ENCODE data around the gene FCMR.

Gene FCMR

DNA sequence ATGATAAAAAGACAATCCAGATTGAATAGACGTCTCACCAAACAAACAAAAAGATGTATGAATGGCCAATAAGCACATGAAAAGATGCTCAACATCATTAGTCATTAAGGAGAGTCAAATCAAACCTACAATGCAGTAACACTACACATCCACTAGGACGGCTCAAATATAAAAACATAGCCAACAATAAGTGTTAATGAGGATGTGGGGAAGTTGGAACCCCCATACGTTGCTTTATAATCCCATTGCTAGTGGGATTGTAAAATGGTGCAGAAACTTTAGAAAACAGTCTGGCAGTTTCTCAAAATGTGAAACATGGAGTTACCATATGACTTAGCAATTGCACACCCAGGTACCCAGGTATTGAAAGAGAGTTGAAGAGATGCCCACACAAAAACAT, 39.2 kb downstream of the FCMR start:
- Histone ChIP-seq H3K4me2 (ENCODE audit: low read length, poor library complexity, severe bottlenecking) (no peak overlapping the region), H4K8ac (ENCODE audit: low read length) (no peak overlapping the region), H3K9me3 (ENCODE audit: control insufficient read depth, low read length) (peaks cover 7% of the 10 kb centered on the region), H2BK5ac (ENCODE audit: low read depth, low read length, poor library complexity, severe bottlenecking) (no peak overlapping the region), H3K4ac (ENCODE audit: low read depth in 1 of 2, low read length in 2 of 2) (no peak overlapping the region), H2AK5ac (ENCODE audit: low read length, severe bottlenecking) (no peak overlapping the region), H3K79me1 (replicated peaks; ENCODE audit: low read length, poor library complexity, severe bottlenecking) (no peaks in the 10 kb centered on the region), H3K23ac (ENCODE audit: low read length in 2 of 2) (no peak overlapping the region), H3K9ac (ENCODE audit: low read length) (no peak overlapping the region), H3K36me3 (ENCODE audit: control insufficient read depth in 1 of 2, insufficient read depth in 2 of 2, low read depth in 1 of 2, low read length in 2 of 2) (no peaks in the 10 kb centered on the region), H2BK15ac (ENCODE audit: low read depth, poor library complexity, severe bottlenecking) (no peak overlapping the region), H3K27me3 (ENCODE audit: control insufficient read depth in 1 of 2, insufficient read depth in 1 of 2, low read length in 2 of 2) (peaks cover 0 to 18% of the 10 kb centered on the region in 2 experiments), H2AFZ (ENCODE audit: low read depth, low read length) (no peak overlapping the region), H3K14ac (ENCODE audit: low read length in 2 of 2) (no peak overlapping the region), H2BK12ac (ENCODE audit: low read length in 2 of 2) (no peak overlapping the region), H3K27ac (ENCODE audit: low read length, poor library complexity, severe bottlenecking) (no peak overlapping the region), H2BK120ac (ENCODE audit: low read depth, low read length) (no peak overlapping the region), H3K18ac (ENCODE audit: low read depth in 1 of 2, low read length in 2 of 2) (no peak overlapping the region), H3K4me3 (ENCODE audit: insufficient read depth in 1 of 2, low read depth in 1 of 2, low read length in 2 of 2) (no peak overlapping the region), H3K4me1 (ENCODE audit: control insufficient read depth, insufficient read depth, low read depth, low read length) (no peaks in the 10 kb centered on the region), H4K91ac (ENCODE audit: low read length) (no peak overlapping the region)
- no peak for DNase-seq
- 75% methylated on average over 2 of the region's 3 CpGs for WGBS

DNA sequence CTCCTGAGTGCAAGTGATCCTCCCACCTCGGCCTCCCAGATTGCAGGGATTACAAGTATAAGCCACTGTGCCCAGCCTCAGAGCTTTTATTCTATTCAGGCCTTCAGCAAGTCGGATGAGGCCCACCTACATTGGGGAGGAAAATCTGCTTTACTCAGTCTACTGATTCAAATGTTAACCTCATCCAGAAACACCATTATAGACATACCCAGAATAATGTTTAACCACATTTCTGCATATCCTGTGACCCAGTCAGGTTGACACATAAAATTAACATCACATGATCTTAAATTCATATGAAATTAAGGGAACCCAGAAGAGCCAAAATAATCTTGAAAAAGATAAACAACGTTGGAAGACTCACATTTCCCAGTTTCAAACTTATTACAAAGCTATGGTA, 41.4 kb downstream of the FCMR start:
- 63% methylated on average over 2 of the region's 3 CpGs for WGBS
- no peaks in the 10 kb centered on the region for H3K36me3 ChIP-seq (ENCODE audit: control insufficient read depth in 1 of 2, insufficient read depth in 2 of 2, low read depth in 1 of 2, low read length in 2 of 2)
- H3K14ac ChIP-seq (ENCODE audit: low read length in 2 of 2), result no peak overlapping the region
- H2AK5ac ChIP-seq (ENCODE audit: low read length, severe bottlenecking), result no peak overlapping the region
- H3K18ac ChIP-seq (ENCODE audit: low read depth in 1 of 2, low read length in 2 of 2), result no peak overlapping the region
- no peak overlapping the region for H2BK120ac ChIP-seq (ENCODE audit: low read depth, low read length)
- no peaks in the 10 kb centered on the region for H3K79me1 ChIP-seq (replicated peaks; ENCODE audit: low read length, poor library complexity, severe bottlenecking)
- no peak overlapping the region for H4K91ac ChIP-seq (ENCODE audit: low read length)
- no peak overlapping the region for H4K8ac ChIP-seq (ENCODE audit: low read length)
- no peak overlapping the region for H3K27ac ChIP-seq (ENCODE audit: low read length, poor library complexity, severe bottlenecking)
- DNase-seq, result no peak
- no peak overlapping the region for H2BK12ac ChIP-seq (ENCODE audit: low read length in 2 of 2)
- no peaks in the 10 kb centered on the region for H3K4me1 ChIP-seq (ENCODE audit: control insufficient read depth, insufficient read depth, low read depth, low read length)
- H3K4me2 ChIP-seq (ENCODE audit: low read length, poor library complexity, severe bottlenecking), result no peak overlapping the region
- no peak overlapping the region for H2BK15ac ChIP-seq (ENCODE audit: low read depth, poor library complexity, severe bottlenecking)
- H2AFZ ChIP-seq (ENCODE audit: low read depth, low read length), result no peak overlapping the region
- H3K27me3 ChIP-seq (ENCODE audit: control insufficient read depth in 1 of 2, insufficient read depth in 1 of 2, low read length in 2 of 2), result peaks cover 0 to 12% of the 10 kb centered on the region in 2 experiments
- H3K4ac ChIP-seq (ENCODE audit: low read depth in 1 of 2, low read length in 2 of 2), result no peak overlapping the region
- peaks cover 7% of the 10 kb centered on the region for H3K9me3 ChIP-seq (ENCODE audit: control insufficient read depth, low read length)
- no peak overlapping the region for H3K23ac ChIP-seq (ENCODE audit: low read length in 2 of 2)
- H2BK5ac ChIP-seq (ENCODE audit: low read depth, low read length, poor library complexity, severe bottlenecking), result no peak overlapping the region
- no peak overlapping the region for H3K9ac ChIP-seq (ENCODE audit: low read length)
- no peak overlapping the region for H3K4me3 ChIP-seq (ENCODE audit: insufficient read depth in 1 of 2, low read depth in 1 of 2, low read length in 2 of 2)

DNA sequence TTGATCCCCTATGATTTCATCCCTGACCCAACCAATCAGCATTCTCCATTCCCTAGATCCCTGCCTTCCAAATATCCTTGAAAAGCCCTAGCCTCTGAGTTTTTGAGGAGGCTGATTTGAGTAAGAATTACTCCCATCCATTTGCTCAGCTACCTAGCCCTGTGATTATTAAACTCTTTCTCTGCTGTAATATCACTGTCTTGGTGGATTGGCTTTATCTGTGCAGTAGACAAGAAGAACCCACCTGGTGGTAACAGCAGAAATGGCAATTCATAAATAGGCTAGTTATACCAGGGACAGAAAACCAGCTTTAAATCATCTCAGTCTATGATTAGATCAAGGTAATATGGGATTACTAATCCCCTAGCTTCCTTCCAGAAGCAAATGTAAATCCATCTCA, 43.3 kb downstream of the FCMR start:
- H3K9me3 ChIP-seq (ENCODE audit: control insufficient read depth, low read length), result peaks cover 7% of the 10 kb centered on the region
- no peak overlapping the region for H3K18ac ChIP-seq (ENCODE audit: low read depth in 1 of 2, low read length in 2 of 2)
- no peak overlapping the region for H3K9ac ChIP-seq (ENCODE audit: low read length)
- H3K4ac ChIP-seq (ENCODE audit: low read depth in 1 of 2, low read length in 2 of 2), result no peak overlapping the region
- H3K23ac ChIP-seq (ENCODE audit: low read length in 2 of 2), result no peak overlapping the region
- no peak overlapping the region for H3K4me3 ChIP-seq (ENCODE audit: insufficient read depth in 1 of 2, low read depth in 1 of 2, low read length in 2 of 2)
- H2AK5ac ChIP-seq (ENCODE audit: low read length, severe bottlenecking), result no peak overlapping the region
- H2BK12ac ChIP-seq (ENCODE audit: low read length in 2 of 2), result no peak overlapping the region
- H2AFZ ChIP-seq (ENCODE audit: low read depth, low read length), result no peak overlapping the region
- DNase-seq, result no peak
- no peak overlapping the region for H3K4me2 ChIP-seq (ENCODE audit: low read length, poor library complexity, severe bottlenecking)
- no peak overlapping the region for H2BK5ac ChIP-seq (ENCODE audit: low read depth, low read length, poor library complexity, severe bottlenecking)
- H4K91ac ChIP-seq (ENCODE audit: low read length), result no peak overlapping the region
- H3K14ac ChIP-seq (ENCODE audit: low read length in 2 of 2), result no peak overlapping the region
- H2BK15ac ChIP-seq (ENCODE audit: low read depth, poor library complexity, severe bottlenecking), result no peak overlapping the region
- H3K27ac ChIP-seq (ENCODE audit: low read length, poor library complexity, severe bottlenecking), result no peak overlapping the region
- no peak overlapping the region for H2BK120ac ChIP-seq (ENCODE audit: low read depth, low read length)
- no peaks in the 10 kb centered on the region for H3K4me1 ChIP-seq (ENCODE audit: control insufficient read depth, insufficient read depth, low read depth, low read length)
- H4K8ac ChIP-seq (ENCODE audit: low read length), result no peak overlapping the region
- H3K36me3 ChIP-seq (ENCODE audit: control insufficient read depth in 1 of 2, insufficient read depth in 2 of 2, low read depth in 1 of 2, low read length in 2 of 2), result no peaks in the 10 kb centered on the region
- H3K79me1 ChIP-seq (replicated peaks; ENCODE audit: low read length, poor library complexity, severe bottlenecking), result no peaks in the 10 kb centered on the region
- peaks cover 0 to 3% of the 10 kb centered on the region in 2 experiments for H3K27me3 ChIP-seq (ENCODE audit: control insufficient read depth in 1 of 2, insufficient read depth in 1 of 2, low read length in 2 of 2)

DNA sequence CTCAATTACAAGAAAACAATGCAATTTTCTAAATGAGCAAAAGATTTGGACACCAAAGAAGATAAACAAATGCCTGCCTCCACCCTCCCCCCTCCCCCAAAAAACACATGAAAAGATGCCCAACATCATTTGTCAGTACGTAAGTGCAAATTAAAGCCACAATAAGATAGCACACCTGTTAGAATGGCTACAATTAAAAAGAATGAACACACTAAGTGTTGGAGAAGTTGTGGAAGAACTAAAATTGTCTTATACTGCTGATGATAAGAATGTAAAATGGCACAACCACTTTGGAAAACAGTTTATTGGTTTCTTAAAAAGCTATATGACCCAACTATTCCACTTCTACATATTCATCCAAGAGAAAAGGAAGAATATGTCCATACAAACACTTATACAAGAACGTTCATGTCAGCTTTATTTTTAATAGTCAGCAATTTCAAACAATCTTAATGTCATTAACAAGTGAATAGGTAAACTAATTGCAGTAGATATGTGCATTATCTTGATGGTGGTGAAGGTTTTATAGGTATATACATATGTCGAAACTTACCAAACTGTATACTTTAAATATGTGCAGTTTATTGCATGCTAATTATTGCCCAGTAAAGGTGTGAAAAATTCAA, 45.9 kb downstream of the FCMR start:
- Histone ChIP-seq H2BK120ac (ENCODE audit: low read depth, low read length) (no peak overlapping the region), H3K4me1 (ENCODE audit: control insufficient read depth, insufficient read depth, low read depth, low read length) (no peaks in the 10 kb centered on the region), H3K79me1 (replicated peaks; ENCODE audit: low read length, poor library complexity, severe bottlenecking) (no peaks in the 10 kb centered on the region), H2AK5ac (ENCODE audit: low read length, severe bottlenecking) (no peak overlapping the region), H3K36me3 (ENCODE audit: control insufficient read depth in 1 of 2, insufficient read depth in 2 of 2, low read depth in 1 of 2, low read length in 2 of 2) (no peaks in the 10 kb centered on the region), H3K4me3 (ENCODE audit: insufficient read depth in 1 of 2, low read depth in 1 of 2, low read length in 2 of 2) (no peak overlapping the region), H2BK15ac (ENCODE audit: low read depth, poor library complexity, severe bottlenecking) (no peak overlapping the region), H4K91ac (ENCODE audit: low read length) (no peak overlapping the region), H2AFZ (ENCODE audit: low read depth, low read length) (no peak overlapping the region), H3K27ac (ENCODE audit: low read length, poor library complexity, severe bottlenecking) (no peak overlapping the region), H2BK5ac (ENCODE audit: low read depth, low read length, poor library complexity, severe bottlenecking) (no peak overlapping the region), H3K18ac (ENCODE audit: low read depth in 1 of 2, low read length in 2 of 2) (no peak overlapping the region), H3K4ac (ENCODE audit: low read depth in 1 of 2, low read length in 2 of 2) (no peak overlapping the region), H3K9me3 (ENCODE audit: control insufficient read depth, low read length) (peaks cover 7% of the 10 kb centered on the region), H3K27me3 (ENCODE audit: control insufficient read depth in 1 of 2, insufficient read depth in 1 of 2, low read length in 2 of 2) (peaks cover 0 to under 1% of the 10 kb centered on the region in 2 experiments), H4K8ac (ENCODE audit: low read length) (no peak overlapping the region), H3K4me2 (ENCODE audit: low read length, poor library complexity, severe bottlenecking) (no peak overlapping the region), H3K23ac (ENCODE audit: low read length in 2 of 2) (no peak overlapping the region), H3K9ac (ENCODE audit: low read length) (no peak overlapping the region), H2BK12ac (ENCODE audit: low read length in 2 of 2) (no peak overlapping the region), H3K14ac (ENCODE audit: low read length in 2 of 2) (no peak overlapping the region)
- WGBS, result no CpG with 5 or more reads among the region's 3 CpGs
- DNase-seq, result no peak
